Stimulated activated CD4-positive, alpha-beta T cell treated with anti-CD3 and anti-CD28 coated beads, Interleukin-4, amount 100 ng/mL, for 48 hours (primary cell): ENCODE measurements around the gene WRAP73.
A peak's percentile ranks its signal among the peaks of the same experiment; 100 is the strongest.

Experiments
- DNase-seq, 2 donors: peaks; one replicate each; pipeline ENCODE4 v3.0.0-alpha.2; 2020; ENCODE audit warnings: low read depth in 2 of 2

WRAP73 gene, protein sequence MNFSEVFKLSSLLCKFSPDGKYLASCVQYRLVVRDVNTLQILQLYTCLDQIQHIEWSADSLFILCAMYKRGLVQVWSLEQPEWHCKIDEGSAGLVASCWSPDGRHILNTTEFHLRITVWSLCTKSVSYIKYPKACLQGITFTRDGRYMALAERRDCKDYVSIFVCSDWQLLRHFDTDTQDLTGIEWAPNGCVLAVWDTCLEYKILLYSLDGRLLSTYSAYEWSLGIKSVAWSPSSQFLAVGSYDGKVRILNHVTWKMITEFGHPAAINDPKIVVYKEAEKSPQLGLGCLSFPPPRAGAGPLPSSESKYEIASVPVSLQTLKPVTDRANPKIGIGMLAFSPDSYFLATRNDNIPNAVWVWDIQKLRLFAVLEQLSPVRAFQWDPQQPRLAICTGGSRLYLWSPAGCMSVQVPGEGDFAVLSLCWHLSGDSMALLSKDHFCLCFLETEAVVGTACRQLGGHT

DNA sequence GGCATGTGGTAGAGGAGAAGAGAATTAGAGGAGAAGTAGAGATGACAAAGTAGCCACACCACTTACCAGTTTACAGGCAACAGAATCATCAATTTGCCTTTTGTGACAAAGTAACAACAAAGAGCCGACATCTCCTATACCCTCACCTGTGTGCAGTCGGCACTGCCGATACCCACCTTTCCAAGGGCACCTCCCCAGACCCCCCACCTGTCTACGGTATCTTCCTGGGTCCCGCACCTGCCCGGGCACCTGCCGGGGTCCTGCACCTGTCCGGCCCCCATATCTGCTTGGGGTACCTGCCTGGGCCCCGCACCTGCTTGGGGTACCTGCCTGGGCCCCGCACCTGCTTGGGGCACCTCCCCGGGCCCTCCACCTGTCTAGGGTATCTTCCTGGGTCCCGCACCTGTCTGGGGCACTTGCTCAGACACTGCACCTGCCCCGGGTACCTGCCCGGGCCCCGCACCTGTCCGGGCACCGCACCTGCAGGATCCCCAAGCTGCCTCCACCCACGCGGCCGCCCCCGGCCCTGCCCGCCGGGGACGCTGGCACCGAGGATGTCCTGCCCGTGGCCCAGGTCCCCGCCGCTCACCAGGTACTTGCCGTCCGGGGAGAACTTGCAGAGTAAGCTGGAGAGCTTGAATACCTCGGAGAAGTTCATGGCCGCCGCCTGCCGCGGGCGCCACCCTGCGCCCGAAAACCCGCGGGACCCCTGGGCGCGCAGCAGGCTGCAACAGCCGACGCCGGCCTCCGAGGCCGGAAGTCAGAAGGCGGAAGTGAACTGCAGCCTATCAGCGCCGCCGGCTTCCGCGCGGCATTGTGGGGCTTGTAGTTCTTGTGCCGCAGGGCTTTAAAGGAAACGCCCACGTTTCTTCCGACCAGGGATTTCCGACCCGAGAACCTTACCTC, at the start of gene WRAP73:
Gene WRAP73, minus strand, starts transcription at position 762 of the 906 bp plus-strand sequence. Its CDS starts 104 bp downstream, at position 658.
- peak; percentile 82 to 87 for DNase-seq

DNA sequence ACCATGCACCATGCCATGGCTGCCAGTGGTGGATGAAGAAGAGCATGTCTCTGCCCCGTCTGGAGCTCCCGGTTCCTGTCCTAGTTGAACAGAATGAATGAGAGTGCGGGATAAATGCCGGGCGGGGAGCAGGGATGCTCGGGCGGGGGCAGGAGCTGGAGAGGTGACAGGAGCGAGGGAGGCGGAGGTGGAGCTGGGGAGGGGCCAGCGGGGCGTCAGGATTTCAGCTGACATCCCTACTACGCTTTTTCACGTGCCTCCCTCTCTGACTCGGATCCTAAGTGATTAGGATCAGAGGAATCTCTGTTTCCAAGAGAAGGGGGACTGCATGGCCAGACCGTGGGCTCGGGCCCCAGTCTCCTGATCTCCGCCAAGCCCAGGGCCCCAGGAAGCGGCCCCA, 49.7 kb upstream of the WRAP73 start:
- DNase-seq, result no peak

DNA sequence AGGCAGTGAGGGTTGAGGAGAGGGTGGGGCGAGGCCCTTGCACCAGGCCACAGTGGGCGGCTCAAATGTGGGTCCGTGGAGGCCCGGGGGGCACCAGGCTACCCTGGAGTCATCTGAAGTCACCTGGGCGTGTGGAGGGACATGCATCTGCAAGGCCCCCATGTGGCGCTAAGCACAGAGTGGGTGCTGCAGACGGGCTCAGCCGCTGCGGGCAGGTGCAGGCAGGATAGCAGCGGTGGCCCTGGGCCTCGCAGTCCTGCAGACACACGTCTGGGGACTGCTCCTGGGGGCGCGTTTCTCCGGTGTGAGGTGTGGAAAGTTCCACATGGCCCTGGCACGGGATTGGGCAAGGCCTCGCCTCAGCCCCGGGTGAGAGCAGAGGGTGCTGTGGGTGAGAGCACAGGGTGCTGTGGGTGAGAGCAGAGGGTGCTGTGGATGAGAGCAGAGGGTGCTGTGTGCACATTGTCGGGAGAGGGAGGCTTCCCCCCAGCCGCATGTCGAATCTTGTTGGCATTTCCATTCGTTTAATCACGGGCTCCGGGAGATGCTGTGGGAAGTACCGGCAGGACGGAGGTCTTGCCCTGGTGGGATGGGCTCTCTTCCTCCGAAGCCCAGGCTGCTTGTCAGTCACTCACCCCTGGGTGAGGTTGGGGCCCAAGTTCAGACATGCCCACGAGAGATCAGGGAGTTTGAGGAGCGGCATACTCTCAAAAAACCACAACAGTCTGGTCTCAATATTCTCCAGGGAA, 48.9 kb upstream of the WRAP73 start:
- no peak for DNase-seq

DNA sequence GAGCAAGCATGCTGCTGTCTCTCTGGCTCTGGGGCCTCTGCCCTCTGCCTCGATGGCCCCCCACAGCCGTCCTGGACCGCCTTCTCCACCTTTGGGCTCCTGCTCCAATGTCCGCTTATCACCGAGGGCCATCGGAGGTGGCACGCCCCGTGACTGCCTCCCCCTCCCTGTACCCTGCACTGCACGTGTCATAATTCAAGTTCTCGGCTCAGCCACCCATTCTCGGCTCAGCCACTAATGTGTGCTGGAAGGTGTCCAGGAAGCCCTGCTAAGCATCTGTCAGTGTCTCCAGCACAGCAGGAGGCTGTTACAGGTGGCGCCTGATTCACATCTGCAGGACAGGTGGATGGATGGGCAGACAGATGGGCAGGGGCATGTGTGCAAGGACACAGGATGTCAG, 47.9 kb upstream of the WRAP73 start:
- DNase-seq, result no peak

DNA sequence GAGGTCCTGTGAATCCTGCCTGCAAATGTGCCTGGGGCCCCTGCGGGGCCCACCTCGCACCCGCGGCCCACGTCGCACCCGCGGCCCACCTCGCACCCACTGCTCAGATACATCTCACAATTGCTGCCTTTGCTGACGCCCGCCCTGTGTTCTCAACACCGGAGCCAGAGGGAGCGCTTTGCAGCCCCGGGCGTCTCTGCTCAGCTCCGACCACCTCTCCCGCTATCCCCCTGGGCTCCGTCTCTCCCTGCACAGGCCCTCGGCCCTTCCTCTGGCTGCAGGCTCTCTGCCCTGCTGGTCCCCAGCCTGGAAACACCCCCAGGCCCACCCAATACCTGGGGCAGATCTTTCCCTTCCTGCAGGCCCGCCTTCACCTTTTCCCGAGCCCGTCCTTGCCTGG, 47.2 kb upstream of the WRAP73 start:
- DNase-seq, result no peak

DNA sequence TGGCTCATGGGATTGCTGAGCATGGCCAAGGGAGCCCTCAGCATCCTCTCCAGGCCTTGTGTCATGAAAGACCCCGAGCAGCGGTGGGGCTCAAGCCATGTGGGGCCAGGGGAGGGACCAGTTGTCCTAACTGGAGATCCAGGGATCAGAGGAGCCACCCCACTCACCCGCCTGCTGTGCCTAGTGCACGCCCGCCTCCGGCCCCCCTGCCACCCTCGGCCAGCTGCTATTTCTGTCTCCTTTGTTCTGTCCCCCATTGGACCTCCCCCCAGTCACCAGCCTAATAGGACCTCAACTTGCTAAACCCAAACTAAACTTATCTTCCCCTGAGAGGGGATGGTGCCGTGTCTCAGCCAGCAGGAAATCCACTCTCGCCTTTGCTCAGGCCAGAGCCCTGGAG, 46.8 kb upstream of the WRAP73 start:
- no peak for DNase-seq

DNA sequence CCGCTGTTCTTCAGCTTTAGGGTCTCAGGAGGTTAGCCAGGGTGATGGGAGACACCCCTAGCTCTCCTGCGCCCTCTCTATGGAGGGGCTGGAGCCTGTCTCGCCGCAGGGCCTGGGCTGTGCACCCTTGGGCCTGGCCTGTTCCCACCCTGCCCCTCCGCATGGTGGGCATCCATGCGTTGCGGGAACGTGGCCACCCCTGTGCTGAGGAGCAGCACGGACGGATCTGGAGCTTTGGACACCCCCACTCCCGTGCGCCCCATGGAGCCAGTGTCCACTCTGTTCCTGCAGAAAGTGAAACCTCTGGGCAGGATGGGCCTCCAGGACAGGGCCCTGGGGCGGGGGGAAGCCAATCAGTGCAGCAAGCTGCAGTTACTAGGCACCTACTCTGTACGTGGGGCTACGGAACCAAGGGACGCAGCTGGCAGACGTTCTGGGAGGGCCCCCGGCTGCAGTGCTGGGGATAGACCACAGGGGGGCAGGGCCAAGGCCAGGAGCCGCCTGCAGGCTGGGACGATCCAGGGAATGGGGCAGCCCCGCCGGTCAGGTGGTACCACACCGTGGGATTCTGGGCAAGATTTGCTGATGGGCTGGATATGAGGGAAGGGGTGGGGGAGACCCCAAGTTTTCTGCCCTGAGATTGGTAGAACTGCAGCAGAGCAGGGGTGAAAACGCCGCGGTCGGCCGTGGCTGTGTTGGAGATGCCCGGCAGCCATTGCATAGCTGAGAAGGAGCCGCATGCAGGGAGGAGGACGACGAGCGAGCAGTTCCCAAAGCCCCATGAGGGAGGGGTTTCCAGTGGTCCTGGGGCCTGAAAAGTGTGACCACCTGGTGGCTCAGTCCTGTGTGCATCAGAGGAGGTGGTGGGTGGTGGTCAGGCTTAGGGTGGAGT, 45.7 kb upstream of the WRAP73 start:
- peak in 1 of 2 donors; percentile 33 for DNase-seq

DNA sequence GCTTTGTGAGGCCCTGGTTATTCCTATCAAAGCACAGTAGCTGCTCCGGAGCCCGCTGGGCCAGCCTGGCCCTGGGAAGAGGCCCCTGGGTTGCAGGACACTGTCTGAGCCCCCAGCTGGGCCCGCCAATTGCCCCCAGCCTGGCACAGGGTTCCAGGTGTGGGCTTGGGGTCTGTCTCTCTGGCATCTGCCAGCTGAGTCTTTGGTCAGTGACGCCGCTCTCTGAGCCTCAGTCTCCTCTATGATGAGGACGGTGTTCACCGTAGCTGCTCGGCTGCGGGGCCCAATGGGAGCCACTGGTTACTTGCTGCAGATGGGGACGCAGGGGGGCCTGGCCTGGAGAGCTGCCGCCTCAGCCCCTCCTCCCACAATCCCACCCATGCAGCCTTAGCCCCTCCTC, 43.4 kb upstream of the WRAP73 start:
- no peak for DNase-seq

DNA sequence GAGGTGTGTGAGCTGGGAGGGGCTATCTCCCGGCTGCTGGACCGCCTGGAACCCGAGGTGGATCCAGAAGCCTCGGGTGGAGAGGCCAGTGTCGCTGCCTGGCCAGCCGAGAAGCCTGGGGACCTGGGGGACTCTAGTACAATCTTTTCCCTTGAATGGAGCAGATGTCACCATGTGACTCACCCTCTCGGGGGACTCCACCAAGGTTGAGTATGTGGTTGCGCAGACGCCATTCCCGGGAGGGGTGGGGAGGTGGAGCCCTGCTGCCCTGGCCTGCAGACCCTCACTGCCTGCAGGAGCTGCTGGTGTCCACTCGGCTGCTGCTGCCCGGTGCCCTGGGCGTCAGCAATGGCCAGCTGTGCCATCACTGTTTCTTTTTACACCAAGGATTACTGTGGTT, 42.7 kb upstream of the WRAP73 start:
- DNase-seq, result no peak

DNA sequence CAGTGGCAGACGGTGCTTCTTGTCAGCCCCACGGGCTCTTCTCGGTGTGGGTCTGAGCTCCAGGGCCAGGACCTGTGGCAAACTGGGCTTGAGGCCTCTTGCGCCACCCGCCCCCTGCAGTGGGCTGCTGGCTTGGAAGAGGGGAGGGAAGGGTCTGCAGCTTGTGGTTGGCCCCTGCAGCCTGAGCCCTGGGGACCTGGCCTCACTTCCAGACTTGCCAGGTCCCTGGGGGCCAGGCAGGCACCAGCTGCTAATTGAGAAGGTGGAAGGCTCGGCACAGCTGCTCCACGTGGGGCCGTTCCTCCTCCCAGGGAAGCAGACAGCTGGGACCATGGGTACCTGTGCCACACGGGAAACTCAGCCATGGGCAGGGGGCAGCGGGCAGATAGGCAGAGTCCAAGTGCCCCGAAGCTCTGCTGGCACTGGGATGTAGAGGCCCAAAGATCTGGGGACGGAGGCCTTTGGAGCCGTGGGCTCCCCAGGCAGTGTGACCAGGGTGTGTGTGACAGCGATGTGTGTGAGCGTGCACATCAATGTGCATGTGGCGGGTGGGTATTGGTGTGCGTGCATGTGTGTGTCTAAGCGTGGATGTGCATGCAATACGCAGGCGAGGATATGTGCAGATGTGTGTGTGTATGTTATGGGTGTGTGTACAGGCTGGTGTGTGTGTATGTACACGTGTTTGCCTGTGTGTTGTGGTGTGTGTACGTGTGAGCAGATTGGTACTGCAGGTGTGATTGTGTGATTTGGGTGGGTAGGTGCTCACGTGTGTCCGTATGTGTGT, 41.7 kb upstream of the WRAP73 start:
- no peak for DNase-seq

DNA sequence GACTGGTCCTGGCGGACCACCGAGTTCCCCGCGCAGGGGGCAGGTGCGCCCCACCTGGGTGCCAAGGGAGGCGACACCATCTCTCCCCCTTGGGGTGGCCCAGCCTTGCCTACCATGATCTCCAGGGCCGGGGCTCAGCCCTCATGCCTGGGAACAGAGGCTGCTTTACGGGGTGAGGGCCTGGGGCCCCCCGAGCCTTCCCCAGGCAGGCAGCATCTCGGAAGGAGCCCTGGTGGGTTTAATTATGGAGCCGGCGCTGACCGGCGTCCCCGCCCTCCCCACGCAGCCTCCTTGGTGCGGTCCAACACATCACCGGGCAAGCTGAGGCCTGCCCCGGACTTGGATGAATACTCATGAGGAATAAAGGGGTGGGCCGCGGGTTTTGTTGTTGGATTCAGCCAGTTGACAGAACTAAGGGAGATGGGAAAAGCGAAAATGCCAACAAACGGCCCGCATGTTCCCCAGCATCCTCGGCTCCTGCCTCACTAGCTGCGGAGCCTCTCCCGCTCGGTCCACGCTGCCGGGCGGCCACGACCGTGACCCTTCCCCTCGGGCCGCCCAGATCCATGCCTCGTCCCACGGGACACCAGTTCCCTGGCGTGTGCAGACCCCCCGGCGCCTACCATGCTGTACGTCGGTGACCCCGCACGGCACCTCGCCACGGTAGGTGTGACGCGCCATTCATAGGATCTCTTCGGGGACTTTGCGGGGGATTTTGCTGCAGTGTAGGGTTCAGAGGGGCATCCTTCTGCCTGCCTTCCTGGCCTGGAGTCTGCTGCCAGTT, 40.6 kb upstream of the WRAP73 start:
- DNase-seq, result no peak

DNA sequence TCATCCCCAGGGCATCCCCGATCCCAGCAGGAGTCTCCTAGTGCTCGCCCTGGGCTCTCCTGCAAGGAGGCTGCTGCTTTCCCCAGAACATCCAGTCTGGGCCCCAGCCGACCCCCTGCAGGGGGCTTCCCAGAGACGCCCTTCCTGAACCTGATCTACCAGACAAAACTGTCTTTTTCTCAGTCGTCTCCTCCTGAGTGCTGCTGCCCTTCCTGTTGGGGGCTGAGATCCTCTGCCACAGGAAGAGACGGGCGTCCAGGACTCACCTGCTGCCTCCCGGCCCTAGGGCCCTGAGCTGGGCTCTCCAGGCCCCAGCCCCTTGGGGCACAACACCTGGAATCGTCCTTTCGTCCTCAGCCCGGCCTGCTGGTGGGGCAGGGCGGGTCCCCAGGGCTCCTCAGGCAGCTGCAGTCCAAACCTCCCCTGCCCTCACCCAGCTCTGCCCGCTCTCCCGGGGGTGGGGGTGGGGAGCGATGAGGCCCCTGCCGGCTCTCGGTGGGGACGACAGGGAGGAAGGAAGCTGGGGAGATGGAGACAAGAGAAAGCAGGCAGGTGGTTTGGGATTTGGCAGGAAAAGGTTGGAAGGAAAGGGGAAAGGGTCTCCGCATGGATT, 39.3 kb upstream of the WRAP73 start:
- no peak for DNase-seq

DNA sequence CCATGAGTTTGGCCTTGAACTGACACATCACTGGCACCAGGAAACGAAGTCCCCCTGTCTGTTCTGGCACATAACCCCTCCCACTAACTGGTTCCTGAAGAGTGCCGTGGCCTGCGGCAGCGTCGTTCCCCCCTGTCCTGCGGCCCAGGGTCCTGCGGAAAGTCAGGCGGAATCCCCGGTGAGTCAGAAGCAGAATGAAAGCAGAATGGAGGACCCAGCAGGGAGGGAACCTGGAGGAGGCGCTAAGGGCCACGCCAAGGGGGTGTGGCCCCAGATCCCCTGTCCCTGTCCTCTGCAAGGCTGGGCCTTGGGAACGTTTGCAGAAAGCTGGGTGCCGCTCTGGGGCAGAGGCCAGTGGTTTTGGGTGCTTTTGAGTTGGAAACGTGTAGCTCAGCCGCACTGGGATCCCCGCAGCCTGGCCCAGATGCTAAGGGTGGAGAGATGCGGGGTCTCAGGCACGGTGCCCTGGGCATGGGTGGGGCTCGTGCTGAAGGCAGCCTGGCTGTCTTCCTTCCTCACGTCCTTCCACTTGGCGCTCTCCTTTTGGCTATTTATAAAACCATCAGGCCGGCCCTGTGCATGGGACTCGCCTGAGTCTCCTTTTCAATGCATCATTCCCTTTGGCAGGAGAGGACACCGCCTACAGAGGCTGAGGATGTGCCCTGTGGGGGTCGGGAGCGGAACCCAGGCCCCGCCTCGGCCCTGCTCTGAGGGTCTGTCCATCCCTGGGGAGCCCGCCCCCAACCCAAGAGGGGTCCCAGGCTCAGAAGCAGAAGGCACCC, 38.6 kb upstream of the WRAP73 start:
- DNase-seq, result no peak

DNA sequence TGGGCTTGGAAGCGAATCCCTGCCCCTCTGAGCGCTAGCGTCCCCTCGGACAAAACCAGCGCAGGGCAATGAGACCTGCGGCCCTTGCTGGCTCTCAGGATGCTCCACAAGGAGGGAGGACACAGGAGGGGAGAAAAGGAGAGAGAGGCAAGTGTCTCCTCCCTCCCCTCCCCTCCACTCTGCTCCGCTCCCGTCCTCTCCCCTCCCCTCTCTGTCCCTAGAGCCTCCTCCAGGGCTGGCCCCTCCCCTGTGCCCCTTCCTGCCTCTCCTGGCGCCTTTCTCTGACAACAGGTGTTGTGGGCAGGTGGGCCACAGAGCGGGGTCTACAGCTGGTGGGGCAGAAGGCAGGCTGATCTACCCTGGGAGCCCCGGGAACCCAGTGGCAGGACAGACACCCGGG, 37.6 kb upstream of the WRAP73 start:
- no peak for DNase-seq

DNA sequence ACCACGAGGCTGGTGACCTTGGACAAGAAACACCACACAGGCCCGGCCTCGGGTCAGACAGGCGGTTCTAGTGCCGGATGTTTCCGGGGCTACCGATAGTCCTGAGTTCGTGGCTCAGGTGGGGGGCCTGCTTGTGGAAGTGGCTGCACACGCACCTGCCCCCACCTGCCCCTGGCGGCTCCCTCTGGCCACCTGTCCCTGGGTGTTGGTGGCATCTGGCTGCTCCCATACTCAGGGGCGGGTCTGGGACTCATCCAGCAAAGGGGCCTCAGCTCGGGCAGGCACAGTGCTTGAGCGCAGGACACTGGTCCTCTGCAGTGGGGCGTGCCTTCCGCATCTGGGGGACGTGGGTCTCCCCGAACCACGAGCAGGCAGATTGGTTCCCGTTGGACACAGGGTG, 36.0 kb upstream of the WRAP73 start:
- DNase-seq, result no peak

DNA sequence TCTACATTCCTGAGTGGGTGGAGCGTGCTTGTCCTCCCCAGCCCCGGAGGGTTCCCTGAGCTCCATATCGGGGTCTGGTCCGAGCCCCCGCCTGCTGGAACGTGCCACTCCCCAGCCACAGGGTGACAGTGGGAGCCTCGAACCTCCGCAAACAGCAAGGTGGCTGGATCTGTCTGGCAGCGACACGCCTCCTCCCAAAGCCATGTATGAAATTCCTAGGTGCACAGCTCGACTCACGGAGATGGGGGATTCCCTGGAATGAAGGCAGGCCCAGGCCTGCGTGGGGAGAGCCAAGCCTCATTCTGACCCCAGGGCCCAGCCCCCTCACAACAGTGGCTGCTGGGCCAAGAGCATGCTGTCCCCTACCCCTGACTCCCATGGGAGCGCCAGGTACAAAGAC, 35.3 kb upstream of the WRAP73 start:
- DNase-seq, result no peak

DNA sequence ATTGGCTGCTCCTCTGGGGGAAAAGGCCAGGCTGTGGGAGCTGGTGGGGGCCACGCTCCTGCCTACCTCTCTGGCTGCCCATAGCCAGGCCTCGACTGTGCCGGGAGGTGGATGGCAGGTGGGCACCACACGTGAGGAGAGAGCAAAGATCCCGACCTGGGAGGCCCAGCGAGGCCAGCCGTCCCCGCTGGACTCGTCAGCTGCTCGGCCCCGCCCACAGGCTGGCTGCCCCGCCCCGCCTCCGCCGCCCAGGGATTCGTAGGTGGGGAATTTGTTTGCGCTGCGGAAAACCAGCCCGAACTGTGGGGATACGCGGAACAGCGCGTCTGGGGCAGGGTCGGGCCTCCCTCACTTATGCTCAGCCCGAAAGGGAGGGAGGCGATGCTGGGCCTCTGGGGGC, 34.1 kb upstream of the WRAP73 start:
- DNase-seq, result no peak

DNA sequence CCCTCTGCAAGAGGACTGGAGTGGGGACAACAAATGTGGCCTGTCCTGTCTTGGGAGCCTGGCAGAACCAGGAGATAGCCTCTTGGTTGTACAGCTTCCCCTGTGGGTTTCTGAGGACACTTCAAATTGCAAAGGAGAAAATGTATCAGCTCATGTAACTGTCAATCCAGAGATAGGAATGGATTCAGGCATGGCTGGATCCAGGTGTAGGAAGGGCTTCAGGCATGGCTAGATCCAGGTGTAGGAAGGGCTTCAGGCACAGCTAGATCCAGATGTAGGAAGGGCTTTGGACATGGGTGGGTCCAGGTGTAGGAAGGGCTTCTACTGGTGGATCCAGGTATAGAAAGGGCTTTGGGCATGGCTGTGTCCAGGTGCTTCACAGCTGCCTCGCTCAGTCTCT, 33.3 kb upstream of the WRAP73 start:
- DNase-seq, result no peak
